ENCODE results near the gene LEKR1.

DNA sequence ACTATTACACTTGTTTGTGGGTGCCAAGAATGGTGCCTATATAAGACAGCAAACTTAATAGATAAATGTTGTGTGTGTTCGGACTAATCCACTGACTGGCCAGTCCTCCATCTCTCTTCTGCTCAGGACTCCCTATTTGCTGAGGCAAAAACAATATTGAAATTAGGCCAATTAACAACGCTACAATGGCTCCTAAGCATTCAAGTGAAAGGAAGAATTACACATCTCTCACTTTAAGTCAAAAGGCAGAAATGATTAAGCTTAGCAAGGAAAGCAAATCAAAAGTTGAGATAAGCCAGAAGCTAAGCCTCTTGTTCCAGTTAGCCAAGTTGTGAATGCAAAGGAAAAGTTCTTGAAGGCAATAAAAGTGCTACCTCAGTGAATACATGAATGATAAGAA is 206.8 kb downstream of the LEKR1 start:
- TF ChIP-seq, protein P1, sequence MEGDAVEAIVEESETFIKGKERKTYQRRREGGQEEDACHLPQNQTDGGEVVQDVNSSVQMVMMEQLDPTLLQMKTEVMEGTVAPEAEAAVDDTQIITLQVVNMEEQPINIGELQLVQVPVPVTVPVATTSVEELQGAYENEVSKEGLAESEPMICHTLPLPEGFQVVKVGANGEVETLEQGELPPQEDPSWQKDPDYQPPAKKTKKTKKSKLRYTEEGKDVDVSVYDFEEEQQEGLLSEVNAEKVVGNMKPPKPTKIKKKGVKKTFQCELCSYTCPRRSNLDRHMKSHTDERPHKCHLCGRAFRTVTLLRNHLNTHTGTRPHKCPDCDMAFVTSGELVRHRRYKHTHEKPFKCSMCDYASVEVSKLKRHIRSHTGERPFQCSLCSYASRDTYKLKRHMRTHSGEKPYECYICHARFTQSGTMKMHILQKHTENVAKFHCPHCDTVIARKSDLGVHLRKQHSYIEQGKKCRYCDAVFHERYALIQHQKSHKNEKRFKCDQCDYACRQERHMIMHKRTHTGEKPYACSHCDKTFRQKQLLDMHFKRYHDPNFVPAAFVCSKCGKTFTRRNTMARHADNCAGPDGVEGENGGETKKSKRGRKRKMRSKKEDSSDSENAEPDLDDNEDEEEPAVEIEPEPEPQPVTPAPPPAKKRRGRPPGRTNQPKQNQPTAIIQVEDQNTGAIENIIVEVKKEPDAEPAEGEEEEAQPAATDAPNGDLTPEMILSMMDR (conservative IDR thresholded peaks at IDR 0.05; ENCODE audit: low read length): no peak
- TF ChIP-seq EZH2phosphoT487 (IDR thresholded peaks at IDR 0.05; ENCODE audit: borderline replicate concordance, low read depth, low read length): no peak

All from OCI-LY7 (cell line).